ENCODE results near the gene RADIL.

Gene RADIL

DNA sequence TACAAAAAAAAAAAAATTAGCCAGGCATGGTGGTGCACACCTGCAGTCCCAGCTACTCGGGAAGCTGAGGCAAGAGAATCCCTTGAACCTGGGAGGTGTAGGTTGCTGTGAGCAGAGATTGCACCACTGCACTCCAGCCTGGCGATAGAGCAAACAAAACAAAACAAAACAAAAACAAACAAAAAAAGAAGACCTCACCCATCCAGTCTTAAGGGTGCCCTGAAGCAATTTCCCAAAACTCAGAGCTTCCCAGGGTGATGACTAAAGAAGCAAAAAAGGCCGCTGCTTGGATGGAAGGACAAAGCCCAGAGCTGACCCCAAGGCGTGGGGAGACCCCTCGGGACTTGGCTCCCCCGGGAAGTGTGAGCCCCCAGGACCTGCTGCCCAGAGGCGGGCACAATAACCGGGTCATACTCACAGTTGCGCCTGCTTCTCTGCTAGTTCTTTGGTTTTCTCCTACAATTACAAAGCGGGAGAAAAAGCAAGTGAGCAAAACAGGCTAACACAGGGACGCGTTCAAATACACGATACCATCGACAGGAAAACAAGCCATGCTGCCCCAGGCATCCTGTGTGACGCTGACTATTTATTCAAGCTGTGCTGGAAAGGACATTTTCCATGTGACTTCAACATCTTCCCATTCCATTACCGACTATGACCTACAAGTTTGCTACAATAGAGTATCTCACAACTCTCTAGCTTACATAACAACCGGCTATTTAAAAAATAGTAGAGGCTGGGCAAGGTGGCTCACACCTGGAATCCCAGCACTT is 51.6 kb downstream of the RADIL start:
- DNase-seq (ENCODE audit: low spot score): no peak

DNA sequence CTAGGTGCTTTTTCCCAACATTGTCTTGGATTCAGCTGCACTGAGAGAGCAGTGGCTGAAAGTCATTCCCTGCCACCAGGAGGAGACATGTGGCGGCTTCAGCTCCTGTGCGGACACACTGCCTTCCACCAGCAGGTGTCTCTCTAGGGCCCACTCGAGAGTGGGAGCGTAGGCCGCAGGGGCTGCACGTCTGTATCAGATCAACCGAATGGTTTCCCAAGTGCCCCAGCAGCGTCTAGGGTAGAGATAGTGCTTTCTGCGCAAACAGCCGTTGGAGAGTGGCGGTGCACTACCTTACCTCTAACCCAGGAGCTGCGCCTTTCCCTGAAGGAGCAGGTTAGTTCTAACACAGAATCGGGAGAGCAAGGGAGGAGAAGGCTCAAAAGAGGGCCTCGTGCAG is 53.3 kb downstream of the RADIL start:
- peak; percentile 83 for DNase-seq (ENCODE audit: low spot score)

DNA sequence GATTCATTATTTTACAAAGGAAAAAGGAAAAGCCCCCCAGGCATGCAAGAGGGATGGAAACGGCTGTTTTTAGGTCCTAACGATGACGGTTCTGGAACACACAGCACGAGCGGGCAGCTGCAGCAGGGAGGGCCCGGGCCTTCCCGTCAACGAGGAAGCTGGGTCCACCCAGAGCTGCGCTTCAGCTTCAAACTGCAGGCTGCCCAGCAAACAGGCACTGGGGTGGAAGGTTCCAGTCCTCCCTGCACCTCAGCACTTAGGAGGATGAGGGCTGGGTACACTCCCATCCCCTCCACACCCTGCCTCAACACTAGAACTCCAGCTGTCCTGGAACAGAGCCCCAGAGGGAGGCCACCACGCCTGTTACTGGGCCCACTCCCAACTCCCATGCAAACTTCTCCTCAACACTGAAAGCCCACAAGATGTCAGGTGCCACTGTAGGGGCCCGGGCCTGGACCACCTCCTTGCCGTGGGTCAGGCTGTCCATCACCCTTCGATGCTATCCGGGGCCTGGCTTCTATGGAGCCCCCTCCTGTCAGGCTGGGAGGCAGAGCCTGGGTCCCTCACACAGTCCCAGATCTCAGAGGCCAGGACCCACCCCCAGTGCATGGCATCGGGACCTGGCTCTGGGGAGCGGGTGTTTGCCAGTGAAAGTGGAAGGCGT is 54.7 kb downstream of the RADIL start:
- DNase-seq (ENCODE audit: low spot score): no peak

DNA sequence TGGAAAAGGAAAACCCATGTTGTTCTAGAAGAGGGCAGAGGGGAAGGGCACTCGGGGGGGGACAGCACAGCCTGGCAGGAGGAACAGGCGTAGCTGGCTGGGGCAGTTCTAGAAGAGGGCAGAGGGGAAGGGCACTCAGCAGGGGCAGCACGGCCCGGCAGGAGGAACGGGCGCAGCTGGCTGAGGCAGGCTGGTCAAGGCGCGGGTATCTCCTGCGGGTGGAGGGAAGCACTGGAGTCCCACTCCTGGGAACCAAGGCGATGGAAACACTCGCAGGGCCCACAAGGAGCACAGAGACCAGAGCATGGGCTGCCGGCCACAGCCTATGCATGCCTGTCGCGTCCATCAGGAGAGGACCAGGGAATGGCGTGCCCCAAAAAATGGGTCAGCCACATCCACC is 58.4 kb downstream of the RADIL start:
- no peak for DNase-seq (ENCODE audit: low spot score)

DNA sequence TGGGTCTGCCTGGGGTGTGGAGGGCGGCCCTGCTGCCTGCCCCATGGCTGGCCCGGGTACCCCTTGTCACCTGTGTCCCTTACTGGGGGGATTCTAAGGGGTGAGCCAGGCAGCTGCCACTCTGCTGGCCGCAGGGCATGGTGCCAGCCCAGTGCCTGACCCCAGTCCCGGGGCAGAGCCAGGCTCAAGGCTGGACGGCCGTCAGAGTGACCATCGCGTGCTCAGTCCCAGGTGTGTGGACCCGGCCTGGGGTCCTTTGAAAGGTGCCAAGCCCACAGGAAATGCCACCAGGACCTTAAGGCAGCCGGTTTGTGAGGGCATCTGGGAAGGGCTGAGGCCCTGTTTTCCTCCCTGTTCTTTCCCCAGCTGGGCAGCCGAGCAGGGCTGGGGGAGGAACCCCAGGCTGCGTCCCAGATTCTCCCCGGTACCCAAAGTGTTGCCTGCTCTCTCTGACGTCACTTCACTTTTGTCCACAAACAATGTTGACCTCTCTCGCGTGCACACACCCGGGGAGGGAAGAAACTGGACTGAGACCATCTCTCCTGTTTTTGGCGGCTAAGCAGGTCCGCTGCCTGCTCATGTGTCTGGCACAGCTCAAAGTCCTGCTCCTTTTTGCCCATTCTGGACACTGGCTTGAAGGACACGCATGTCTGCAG is 59.3 kb downstream of the RADIL start:
- no peak for DNase-seq (ENCODE audit: low spot score)

- DNase-seq (ENCODE audit: low spot score): no peak
These were observed 59.9 kb downstream of the RADIL start for GRCh38 chr7:4823441-4824119.

DNA sequence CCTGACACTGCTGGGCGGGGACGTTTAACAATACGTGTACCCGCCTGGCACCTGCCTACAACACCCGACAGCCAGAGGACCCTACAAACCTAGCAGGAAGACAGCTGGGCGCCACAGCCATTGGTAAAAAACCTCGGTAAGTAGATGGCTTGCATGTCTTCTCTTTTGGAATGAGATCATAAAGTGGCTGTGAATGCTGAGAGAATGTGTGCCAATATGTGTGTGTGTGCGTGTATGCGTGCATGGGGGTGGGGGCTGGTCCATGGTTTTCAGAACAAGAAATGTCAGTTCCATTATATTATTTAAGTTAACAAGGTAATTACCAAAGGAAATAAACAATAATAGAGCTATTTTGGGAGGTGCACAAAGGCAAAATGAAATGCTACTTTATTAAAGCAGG is 60.8 kb downstream of the RADIL start:
- no peak for DNase-seq (ENCODE audit: low spot score)

DNA sequence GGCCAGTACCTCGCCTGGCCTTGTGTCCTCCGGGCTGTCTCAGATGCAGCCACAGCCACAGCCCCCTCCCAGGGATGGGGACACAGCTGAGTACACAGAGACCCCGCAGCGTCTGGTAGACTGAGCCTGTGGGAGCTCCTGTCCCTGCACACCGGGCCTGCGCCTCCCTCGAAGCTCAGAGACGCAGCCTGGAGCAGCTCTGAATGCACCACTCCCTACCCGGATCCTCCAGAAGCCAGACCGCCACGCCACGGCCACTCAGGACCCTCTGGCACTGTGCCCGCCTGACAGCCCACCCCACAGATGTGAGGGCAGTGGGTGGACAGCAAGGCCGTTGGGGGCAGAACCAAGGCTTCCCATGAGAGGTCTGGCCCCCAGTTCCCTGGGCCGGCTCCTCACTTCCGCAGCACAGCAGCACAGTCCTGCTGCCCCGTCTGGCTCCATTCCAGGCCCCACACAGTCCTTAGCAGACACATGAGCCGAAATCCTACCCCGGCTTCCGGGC is 62.5 kb downstream of the RADIL start:
- no peak for DNase-seq (ENCODE audit: low spot score)

DNA sequence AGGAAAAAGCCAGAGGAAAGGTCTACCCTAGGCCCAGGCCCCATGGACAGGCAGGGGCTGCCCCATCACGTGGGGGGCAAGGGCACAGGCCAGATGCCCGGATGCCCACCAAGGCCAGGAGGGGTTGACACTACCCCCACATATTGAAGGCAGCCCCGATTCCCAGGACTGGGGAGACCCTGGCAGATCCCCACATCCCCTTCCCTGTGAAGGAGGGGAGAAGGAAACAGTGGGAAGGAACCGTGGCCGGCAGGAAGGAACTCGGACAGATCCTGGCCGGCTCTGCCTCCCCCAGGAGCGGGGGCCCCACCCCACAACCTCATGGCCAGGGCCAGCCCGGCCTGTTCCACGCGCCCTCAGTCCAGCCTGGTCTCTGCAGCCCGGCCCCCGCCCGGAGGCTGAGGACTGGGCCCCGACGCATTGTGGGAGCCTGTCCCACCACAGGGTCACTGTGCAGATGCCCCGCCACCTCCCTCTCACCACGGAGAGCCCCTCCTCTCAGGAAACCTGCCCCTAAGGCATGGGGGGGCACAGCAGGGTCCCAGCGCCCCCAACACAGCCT is 63.0 kb downstream of the RADIL start:
- DNase-seq (ENCODE audit: low spot score): no peak

GRCh38 chr7:4819560-4820404 is 63.7 kb downstream of the RADIL start:
- no peak for DNase-seq (ENCODE audit: low spot score)

DNA sequence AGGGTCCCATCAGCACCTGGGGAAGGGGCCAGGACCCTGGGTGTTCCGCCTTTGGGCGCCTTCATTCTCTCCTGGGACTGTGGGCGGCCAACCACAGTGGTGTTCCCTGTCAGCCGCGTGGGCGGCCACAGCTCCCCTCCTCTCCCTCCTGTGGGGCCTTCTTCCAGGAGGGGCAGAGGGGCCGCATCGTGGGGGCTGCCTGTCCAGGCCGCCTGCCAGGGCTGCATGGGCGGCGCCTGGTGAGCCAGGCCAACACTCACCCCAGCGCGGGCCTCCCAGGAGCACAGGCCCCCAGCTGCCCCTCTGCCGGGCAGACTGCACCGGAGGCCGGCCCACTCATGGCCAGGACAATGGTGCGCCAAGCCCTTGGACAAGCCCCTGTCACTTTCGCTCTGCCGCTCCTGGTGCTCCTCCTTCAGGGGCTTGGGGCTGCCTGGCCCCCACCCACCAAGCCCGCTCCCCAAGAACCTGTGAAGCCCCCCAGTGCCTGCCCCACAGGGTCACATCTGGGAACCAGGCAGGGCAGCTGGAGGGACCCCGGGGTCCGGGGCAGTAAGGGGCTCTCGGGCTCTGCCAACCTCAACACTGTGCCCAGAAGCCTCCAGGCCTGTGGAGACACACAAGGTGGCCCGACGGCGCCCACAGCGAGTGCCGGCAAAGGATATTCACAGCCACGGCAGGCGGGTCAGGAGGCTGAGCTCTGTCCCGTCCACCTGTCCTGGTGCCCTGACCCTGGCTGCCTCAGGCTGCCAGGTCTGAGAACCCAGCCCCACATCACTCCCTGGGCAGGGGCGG is 65.3 kb downstream of the RADIL start:
- DNase-seq (ENCODE audit: low spot score): no peak

DNA sequence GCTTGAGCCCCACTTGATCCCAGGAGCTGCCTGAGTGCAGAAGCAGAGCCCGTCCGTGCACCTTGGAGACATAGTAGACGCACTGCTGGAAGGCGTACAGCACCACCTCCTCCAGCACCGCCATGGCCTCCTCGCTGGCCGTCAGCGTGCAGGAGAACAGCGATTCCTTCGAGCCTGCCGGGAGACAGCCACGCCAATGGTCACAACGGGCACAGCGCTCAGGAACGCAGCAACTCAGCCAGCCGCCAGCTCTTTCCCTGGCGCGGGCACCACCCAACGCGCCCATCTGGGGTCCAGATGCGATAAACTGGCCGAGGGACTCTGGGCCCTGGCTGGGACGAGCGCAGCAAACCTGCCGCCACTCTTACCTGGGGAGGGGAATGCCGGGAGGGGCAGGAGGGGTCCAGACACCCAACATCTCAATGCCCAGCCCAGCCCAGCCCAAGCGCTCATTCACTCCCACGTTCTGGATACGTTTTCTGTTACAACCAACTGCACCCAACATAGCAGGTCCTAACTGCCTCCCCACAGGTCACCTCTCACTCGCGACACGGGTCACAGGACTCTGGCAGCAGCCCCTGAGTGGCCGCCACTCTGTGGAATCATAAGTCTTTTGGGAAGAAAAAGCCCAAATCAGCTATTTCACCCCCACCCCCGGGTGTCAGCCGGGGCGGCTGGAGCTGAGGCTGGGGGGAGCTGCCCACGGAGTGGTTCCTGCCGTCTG is 66.2 kb downstream of the RADIL start:
- no peak for DNase-seq (ENCODE audit: low spot score)

DNA sequence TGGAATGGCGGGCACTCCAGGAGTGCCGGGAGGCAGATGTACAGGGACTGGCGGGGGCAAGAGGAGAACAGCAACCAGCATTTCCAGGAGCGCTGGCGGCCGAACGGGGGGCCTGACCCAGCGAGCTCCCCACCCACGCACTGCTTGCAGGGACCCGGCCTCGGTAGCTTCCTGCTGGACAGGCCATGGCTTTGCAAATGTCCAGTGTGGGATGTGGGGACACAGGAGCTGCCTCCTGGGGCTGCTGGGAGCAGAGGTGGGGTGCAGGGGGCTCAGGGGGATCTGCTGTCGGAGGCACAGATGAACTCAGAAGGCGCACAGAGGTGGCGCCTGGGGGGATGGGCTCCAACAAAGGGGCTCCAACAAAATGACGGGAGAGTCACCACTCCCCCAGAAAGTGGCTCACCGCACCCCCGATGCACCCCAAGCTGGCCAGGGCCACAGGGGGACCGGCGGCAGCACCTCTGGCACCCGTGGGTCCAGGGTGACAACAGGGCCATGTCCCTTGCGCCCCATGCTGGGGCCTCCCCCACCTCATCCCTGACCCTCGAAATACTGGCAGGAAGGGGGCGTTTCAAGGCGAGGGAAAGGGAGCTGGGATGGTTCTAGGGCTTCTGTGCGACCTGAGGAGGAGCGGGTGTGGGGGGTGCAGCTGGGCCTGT is 67.0 kb downstream of the RADIL start:
- DNase-seq (ENCODE audit: low spot score): no peak

GRCh38 chr7:4815609-4816418 is 67.7 kb downstream of the RADIL start:
- DNase-seq (ENCODE audit: low spot score): peak; percentile 67

GRCh38 chr7:4815121-4815520 is 68.4 kb downstream of the RADIL start:
- DNase-seq (ENCODE audit: low spot score): peak; percentile 10

- DNase-seq (ENCODE audit: low spot score): peak; percentile 5
These were observed 69.1 kb downstream of the RADIL start for GRCh38 chr7:4814433-4814832.

GRCh38 chr7:4809666-4810065 is 73.8 kb downstream of the RADIL start:
- DNase-seq (ENCODE audit: low spot score): no peak

GRCh38 chr7:4809091-4809591 is 74.4 kb downstream of the RADIL start:
- peak; percentile 61 for DNase-seq (ENCODE audit: low spot score)
